Measurements from ENCODE around the gene ZRANB2.

The ZRANB2 gene

DNA sequence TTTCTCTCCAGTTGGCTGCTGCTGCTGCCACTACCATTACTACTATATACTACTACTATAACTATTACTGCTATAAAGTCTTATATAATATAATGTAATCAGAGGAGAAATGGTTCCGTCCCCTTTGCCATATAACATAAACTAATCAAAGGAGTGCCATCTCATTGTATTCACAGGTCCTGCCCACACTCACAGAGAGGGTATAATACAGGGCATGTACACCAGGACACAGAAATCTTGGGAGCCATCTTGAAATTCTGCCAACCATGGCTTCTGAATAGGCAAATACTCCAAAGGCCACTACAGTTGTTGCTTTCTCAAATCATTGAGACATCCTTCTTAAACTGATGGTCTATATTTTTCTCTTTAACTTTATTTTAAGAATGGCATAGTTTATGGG lies 6.9 kb upstream of the ZRANB2 start:
- TF ChIP-seq TRIM28 (IDR thresholded peaks at IDR 0.05; ENCODE audit: borderline replicate concordance, low read length) (no peak), ZNF214 (tag by site-specific recombination; IDR thresholded peaks at IDR 0.05; ENCODE audit: borderline replicate concordance) (no peak), ZNF549 (tag by site-specific recombination; IDR thresholded peaks at IDR 0.05) (no peak), OSR2 (tag by site-specific recombination; IDR thresholded peaks at IDR 0.05) (no peak)
- TF ChIP-seq, protein P1, sequence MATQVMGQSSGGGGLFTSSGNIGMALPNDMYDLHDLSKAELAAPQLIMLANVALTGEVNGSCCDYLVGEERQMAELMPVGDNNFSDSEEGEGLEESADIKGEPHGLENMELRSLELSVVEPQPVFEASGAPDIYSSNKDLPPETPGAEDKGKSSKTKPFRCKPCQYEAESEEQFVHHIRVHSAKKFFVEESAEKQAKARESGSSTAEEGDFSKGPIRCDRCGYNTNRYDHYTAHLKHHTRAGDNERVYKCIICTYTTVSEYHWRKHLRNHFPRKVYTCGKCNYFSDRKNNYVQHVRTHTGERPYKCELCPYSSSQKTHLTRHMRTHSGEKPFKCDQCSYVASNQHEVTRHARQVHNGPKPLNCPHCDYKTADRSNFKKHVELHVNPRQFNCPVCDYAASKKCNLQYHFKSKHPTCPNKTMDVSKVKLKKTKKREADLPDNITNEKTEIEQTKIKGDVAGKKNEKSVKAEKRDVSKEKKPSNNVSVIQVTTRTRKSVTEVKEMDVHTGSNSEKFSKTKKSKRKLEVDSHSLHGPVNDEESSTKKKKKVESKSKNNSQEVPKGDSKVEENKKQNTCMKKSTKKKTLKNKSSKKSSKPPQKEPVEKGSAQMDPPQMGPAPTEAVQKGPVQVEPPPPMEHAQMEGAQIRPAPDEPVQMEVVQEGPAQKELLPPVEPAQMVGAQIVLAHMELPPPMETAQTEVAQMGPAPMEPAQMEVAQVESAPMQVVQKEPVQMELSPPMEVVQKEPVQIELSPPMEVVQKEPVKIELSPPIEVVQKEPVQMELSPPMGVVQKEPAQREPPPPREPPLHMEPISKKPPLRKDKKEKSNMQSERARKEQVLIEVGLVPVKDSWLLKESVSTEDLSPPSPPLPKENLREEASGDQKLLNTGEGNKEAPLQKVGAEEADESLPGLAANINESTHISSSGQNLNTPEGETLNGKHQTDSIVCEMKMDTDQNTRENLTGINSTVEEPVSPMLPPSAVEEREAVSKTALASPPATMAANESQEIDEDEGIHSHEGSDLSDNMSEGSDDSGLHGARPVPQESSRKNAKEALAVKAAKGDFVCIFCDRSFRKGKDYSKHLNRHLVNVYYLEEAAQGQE (tag by site-specific recombination; IDR thresholded peaks at IDR 0.05) = no peak
- TF ChIP-seq, protein P2, sequence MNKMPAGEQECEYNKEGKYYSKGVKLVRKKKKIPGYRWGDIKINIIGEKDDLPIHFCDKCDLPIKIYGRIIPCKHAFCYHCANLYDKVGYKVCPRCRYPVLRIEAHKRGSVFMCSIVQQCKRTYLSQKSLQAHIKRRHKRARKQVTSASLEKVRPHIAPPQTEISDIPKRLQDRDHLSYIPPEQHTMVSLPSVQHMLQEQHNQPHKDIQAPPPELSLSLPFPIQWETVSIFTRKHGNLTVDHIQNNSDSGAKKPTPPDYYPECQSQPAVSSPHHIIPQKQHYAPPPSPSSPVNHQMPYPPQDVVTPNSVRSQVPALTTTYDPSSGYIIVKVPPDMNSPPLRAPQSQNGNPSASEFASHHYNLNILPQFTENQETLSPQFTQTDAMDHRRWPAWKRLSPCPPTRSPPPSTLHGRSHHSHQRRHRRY (tag by site-specific recombination; IDR thresholded peaks at IDR 0.05) = no peak
- ChIA-PET CTCF (interaction anchor here (0.7 kb wide), 1 partner anchor 10 kb away, joined by 3 read pairs; no protein-coding TSS in a partner anchor), POLR2A (no interaction called here)
- H3K27ac ChIP-seq (ENCODE audit: extremely low read depth, low read depth, low read length) = no peak overlapping the region
- no peak overlapping the region for H3K4me3 ChIP-seq (ENCODE audit: low read depth, low read length)
- H3K4me1 ChIP-seq (ENCODE audit: control insufficient read depth, insufficient read depth, low read length) = no peaks in the 10 kb centered on the region
- H3K9me3 ChIP-seq (ENCODE audit: control insufficient read depth, insufficient read depth, low read depth, low read length) = no peaks in the 10 kb centered on the region
- H3K36me3 ChIP-seq (ENCODE audit: control insufficient read depth in 2 of 2, insufficient read depth in 1 of 2, low read length in 2 of 2) = no peaks in the 10 kb centered on the region

DNA sequence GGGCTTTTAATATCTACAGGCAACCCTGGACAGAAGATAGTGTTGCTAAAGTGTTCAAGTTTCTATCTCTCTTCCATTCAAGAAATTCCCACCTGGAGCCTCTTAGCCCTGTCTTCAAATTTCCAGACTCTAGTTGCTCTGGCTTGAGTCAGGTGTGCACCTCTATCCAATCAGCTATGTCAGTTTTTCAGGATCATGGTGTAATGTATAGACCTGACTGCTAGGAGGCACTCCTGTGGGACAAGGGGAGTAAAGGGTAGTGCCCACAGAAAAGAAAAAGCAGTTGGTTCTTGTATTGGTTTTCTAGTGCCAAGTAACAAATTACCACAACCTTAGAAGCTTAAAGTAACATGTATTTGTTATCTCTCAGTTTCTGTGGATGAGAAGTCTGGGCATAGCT lies 6.2 kb upstream of the ZRANB2 start:
- Histone ChIP-seq H3K27ac (ENCODE audit: extremely low read depth, low read depth, low read length) (no peak overlapping the region), H3K4me3 (ENCODE audit: low read depth, low read length) (no peak overlapping the region), H3K4me1 (ENCODE audit: control insufficient read depth, insufficient read depth, low read length) (no peaks in the 10 kb centered on the region), H3K36me3 (ENCODE audit: control insufficient read depth in 2 of 2, insufficient read depth in 1 of 2, low read length in 2 of 2) (no peaks in the 10 kb centered on the region), H3K9me3 (ENCODE audit: control insufficient read depth, insufficient read depth, low read depth, low read length) (no peaks in the 10 kb centered on the region)
- TF ChIP-seq, protein P3, sequence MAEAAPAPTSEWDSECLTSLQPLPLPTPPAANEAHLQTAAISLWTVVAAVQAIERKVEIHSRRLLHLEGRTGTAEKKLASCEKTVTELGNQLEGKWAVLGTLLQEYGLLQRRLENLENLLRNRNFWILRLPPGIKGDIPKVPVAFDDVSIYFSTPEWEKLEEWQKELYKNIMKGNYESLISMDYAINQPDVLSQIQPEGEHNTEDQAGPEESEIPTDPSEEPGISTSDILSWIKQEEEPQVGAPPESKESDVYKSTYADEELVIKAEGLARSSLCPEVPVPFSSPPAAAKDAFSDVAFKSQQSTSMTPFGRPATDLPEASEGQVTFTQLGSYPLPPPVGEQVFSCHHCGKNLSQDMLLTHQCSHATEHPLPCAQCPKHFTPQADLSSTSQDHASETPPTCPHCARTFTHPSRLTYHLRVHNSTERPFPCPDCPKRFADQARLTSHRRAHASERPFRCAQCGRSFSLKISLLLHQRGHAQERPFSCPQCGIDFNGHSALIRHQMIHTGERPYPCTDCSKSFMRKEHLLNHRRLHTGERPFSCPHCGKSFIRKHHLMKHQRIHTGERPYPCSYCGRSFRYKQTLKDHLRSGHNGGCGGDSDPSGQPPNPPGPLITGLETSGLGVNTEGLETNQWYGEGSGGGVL (tag by site-specific recombination; IDR thresholded peaks at IDR 0.05) = no peak
- TF ChIP-seq HOXD13 (CRISPR knock-in tag; IDR thresholded peaks at IDR 0.05; ENCODE audit: borderline replicate concordance) (no peak), ZNF610 (tag by site-specific recombination; IDR thresholded peaks at IDR 0.05; ENCODE audit: borderline replicate concordance) (no peak), ZNF221 (tag by site-specific recombination; IDR thresholded peaks at IDR 0.05; ENCODE audit: borderline replicate concordance) (no peak), ZIC2 (tag by site-specific recombination; IDR thresholded peaks at IDR 0.05) (no peak), ZNF423 (tag by site-specific recombination; IDR thresholded peaks at IDR 0.05) (no peak), MEIS1 (CRISPR knock-in tag; IDR thresholded peaks at IDR 0.05; ENCODE audit: borderline replicate concordance) (no peak), ZNF391 (tag by site-specific recombination; IDR thresholded peaks at IDR 0.05; ENCODE audit: borderline replicate concordance, low read depth) (no peak), ZNF248 (tag by site-specific recombination; IDR thresholded peaks at IDR 0.05) (no peak), ZBTB20 (tag by site-specific recombination; IDR thresholded peaks at IDR 0.05) (no peak), ZFP41 (tag by site-specific recombination; IDR thresholded peaks at IDR 0.05; ENCODE audit: borderline replicate concordance) (no peak), ZNF23 (tag by site-specific recombination; IDR thresholded peaks at IDR 0.05; ENCODE audit: borderline replicate concordance) (no peak), MZF1 (tag by site-specific recombination; IDR thresholded peaks at IDR 0.05; ENCODE audit: borderline replicate concordance) (no peak), ZNF777 (tag by site-specific recombination; IDR thresholded peaks at IDR 0.05; ENCODE audit: borderline replicate concordance) (no peak), OSR2 (tag by site-specific recombination; IDR thresholded peaks at IDR 0.05) (no peak), ZNF324 (tag by site-specific recombination; IDR thresholded peaks at IDR 0.05) (no peak)
- TF ChIP-seq, protein P4, sequence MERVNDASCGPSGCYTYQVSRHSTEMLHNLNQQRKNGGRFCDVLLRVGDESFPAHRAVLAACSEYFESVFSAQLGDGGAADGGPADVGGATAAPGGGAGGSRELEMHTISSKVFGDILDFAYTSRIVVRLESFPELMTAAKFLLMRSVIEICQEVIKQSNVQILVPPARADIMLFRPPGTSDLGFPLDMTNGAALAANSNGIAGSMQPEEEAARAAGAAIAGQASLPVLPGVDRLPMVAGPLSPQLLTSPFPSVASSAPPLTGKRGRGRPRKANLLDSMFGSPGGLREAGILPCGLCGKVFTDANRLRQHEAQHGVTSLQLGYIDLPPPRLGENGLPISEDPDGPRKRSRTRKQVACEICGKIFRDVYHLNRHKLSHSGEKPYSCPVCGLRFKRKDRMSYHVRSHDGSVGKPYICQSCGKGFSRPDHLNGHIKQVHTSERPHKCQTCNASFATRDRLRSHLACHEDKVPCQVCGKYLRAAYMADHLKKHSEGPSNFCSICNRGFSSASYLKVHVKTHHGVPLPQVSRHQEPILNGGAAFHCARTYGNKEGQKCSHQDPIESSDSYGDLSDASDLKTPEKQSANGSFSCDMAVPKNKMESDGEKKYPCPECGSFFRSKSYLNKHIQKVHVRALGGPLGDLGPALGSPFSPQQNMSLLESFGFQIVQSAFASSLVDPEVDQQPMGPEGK (tag by site-specific recombination; IDR thresholded peaks at IDR 0.05) = no peak
- TF ChIP-seq, protein P5, sequence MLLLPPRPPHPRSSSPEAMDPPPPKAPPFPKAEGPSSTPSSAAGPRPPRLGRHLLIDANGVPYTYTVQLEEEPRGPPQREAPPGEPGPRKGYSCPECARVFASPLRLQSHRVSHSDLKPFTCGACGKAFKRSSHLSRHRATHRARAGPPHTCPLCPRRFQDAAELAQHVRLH (tag by site-specific recombination; IDR thresholded peaks at IDR 0.05) = no peak
- TF ChIP-seq, protein P6, sequence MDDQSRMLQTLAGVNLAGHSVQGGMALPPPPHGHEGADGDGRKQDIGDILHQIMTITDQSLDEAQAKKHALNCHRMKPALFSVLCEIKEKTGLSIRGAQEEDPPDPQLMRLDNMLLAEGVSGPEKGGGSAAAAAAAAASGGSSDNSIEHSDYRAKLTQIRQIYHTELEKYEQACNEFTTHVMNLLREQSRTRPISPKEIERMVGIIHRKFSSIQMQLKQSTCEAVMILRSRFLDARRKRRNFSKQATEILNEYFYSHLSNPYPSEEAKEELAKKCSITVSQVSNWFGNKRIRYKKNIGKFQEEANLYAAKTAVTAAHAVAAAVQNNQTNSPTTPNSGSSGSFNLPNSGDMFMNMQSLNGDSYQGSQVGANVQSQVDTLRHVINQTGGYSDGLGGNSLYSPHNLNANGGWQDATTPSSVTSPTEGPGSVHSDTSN (CRISPR knock-in tag; IDR thresholded peaks at IDR 0.05) = no peak
- POLR2A ChIA-PET = no interaction called here
- CTCF ChIA-PET = interaction anchor here (0.7 kb wide), 2 partner anchors 10 to 350 kb away, joined by 3 read pairs; no protein-coding TSS in a partner anchor
